Measurements from ENCODE around the gene EPDR1.
"Not testable (repeated sequence)": the region's sequence is repeated elsewhere in the genome, so short reads cannot be mapped to it uniquely, and the experiment has no call there.

Gene EPDR1

DNA sequence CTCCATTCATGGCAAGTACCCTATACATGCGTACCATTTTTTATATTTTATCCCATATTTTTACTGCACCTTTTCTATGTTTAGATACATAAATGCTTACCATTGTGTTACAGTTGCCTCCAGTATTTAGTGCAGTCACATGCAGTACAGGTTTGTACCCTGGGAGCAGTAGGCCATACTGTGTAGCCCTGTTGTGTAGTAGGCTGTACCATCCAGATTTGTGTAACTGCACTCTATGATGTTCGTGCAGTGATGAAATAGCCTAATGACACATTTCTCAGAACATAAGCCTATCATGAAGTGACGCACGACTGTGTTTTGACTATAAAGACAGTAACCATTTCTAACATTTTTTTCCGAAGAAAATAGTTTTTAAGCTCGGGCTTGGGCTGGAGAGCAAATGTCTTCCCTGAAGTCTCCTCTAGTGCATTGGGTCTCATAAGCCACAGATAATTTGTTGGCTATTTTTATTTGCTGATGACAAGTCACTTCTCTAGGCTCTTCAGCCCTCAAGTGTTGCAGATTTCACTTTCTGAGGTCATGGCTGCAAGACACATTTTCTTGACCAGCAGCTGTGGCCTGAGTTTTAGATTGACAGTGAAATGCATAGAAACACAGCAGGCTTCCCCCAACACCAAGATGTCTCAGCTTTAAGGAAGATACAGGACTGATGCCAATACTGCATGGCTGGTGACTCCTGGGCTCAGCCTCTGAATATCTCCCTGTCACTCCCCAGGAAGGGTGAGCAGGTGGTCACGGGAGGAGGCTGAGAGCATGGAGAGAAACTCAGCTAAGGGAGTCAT, 26.9 kb downstream of the EPDR1 start:
- H3K36me3 ChIP-seq (ENCODE audit: low read length) = no peaks in the 10 kb centered on the region
- no peaks in the 10 kb centered on the region for H3K27me3 ChIP-seq (ENCODE audit: low read length)
- no peak overlapping the region for H3K9ac ChIP-seq (ENCODE audit: low read length)
- no peak overlapping the region for H2AFZ ChIP-seq (ENCODE audit: low read depth, low read length, severe bottlenecking)
- no peaks in the 10 kb centered on the region for H4K20me1 ChIP-seq (ENCODE audit: low read depth, low read length)
- H3K4me2 ChIP-seq (ENCODE audit: low read depth, low read length, poor library complexity, severe bottlenecking) = no peak overlapping the region
- no peak overlapping the region for H3K4me3 ChIP-seq (ENCODE audit: insufficient read depth, low read length, poor library complexity, severe bottlenecking)
- no peak overlapping the region for H3K27ac ChIP-seq (ENCODE audit: low read depth, low read length)
- H3K9me3 ChIP-seq (ENCODE audit: insufficient read depth, low read length) = no peaks in the 10 kb centered on the region
- no peaks in the 10 kb centered on the region for H3F3A ChIP-seq (ENCODE audit: insufficient read depth)
- no peak for TF ChIP-seq EZH2phosphoT487 (conservative IDR thresholded peaks at IDR 0.05; ENCODE audit: low read length)
- TF ChIP-seq, protein P1, sequence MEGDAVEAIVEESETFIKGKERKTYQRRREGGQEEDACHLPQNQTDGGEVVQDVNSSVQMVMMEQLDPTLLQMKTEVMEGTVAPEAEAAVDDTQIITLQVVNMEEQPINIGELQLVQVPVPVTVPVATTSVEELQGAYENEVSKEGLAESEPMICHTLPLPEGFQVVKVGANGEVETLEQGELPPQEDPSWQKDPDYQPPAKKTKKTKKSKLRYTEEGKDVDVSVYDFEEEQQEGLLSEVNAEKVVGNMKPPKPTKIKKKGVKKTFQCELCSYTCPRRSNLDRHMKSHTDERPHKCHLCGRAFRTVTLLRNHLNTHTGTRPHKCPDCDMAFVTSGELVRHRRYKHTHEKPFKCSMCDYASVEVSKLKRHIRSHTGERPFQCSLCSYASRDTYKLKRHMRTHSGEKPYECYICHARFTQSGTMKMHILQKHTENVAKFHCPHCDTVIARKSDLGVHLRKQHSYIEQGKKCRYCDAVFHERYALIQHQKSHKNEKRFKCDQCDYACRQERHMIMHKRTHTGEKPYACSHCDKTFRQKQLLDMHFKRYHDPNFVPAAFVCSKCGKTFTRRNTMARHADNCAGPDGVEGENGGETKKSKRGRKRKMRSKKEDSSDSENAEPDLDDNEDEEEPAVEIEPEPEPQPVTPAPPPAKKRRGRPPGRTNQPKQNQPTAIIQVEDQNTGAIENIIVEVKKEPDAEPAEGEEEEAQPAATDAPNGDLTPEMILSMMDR (IDR thresholded peaks at IDR 0.05; ENCODE audit: insufficient read depth, low read length, poor library complexity, severe bottlenecking) = no peak
- 0 out of 2 replicates have a peak, but pooled peaks cover under 1% of the 10 kb centered on the region for H3K9me2 ChIP-seq (replicated peaks; ENCODE audit: insufficient read depth, low read length)
- no peaks in the 10 kb centered on the region for H3K79me2 ChIP-seq (ENCODE audit: insufficient read depth, low read length)

DNA sequence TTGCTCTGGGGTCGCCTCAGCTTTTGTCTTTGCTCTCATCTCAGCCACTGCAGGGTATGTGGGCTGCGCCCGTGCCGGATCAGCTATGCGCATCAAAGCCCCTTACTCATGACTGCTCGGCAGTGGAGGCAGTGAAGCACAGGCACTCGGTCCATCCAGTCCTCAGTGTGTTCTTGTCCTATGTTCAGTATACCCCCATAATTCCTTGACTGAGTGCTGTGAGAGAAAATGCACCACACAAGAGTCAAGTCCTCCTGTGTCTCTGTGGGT, 27.4 kb downstream of the EPDR1 start:
- Histone ChIP-seq H3K4me2 (ENCODE audit: low read depth, low read length, poor library complexity, severe bottlenecking) (no peak overlapping the region), H3F3A (ENCODE audit: insufficient read depth) (no peaks in the 10 kb centered on the region), H3K27me3 (ENCODE audit: low read length) (no peaks in the 10 kb centered on the region), H3K9me2 (replicated peaks; ENCODE audit: insufficient read depth, low read length) (no peaks in the 10 kb centered on the region), H4K20me1 (ENCODE audit: low read depth, low read length) (no peaks in the 10 kb centered on the region), H3K9ac (ENCODE audit: low read length) (no peak overlapping the region), H3K4me3 (ENCODE audit: insufficient read depth, low read length, poor library complexity, severe bottlenecking) (no peak overlapping the region), H2AFZ (ENCODE audit: low read depth, low read length, severe bottlenecking) (no peak overlapping the region), H3K27ac (ENCODE audit: low read depth, low read length) (no peak overlapping the region), H3K9me3 (ENCODE audit: insufficient read depth, low read length) (no peaks in the 10 kb centered on the region), H3K79me2 (ENCODE audit: insufficient read depth, low read length) (no peaks in the 10 kb centered on the region), H3K36me3 (ENCODE audit: low read length) (no peaks in the 10 kb centered on the region)
- TF ChIP-seq EZH2phosphoT487 (conservative IDR thresholded peaks at IDR 0.05; ENCODE audit: low read length) = no peak
- TF ChIP-seq, protein P1 (IDR thresholded peaks at IDR 0.05; ENCODE audit: insufficient read depth, low read length, poor library complexity, severe bottlenecking) = no peak

DNA sequence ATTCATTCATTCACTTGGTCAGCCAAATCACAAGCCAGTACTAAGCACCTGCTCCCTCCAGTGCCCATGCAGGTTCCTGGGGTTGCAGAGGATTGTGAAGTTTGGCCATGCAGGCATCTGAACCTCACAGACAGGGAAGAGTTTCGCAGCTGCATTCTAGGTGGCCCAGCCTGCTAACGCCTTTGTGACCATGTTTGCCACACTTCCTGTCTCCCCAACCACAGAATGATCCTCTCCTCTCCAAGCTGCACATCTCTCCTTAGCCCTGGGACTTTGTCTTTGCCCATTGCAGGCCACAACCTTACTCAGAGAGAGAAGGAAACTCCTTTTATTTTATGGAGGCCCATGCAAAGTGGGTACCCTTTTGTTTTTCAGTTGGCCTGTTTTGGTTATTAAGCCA, 31.8 kb downstream of the EPDR1 start:
- no peak overlapping the region for H3K4me2 ChIP-seq (ENCODE audit: low read depth, low read length, poor library complexity, severe bottlenecking)
- H3K27ac ChIP-seq (ENCODE audit: low read depth, low read length) = no peak overlapping the region
- no peaks in the 10 kb centered on the region for H3K79me2 ChIP-seq (ENCODE audit: insufficient read depth, low read length)

DNA sequence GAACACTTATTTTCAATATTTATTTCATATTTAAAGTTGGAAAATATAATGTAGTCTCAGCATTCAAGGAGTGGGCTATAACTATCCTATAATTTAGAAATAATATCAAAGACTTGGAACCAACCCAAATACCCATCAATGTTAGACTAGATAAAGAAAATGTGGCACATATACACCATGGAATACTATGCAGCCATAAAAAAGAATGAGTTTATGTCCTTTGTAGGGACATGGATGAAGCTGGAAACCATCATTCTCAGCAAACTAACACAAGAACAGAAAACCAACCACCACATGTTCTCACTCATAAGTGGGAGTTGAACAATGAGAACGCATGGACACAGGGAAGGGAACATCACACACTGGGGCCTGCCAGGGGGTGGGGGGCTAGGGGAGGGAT, 33.8 kb downstream of the EPDR1 start:
- H3K9ac ChIP-seq (ENCODE audit: low read length); H3K27me3 ChIP-seq (ENCODE audit: low read length); H3K27ac ChIP-seq (ENCODE audit: low read depth, low read length); H3K79me2 ChIP-seq (ENCODE audit: insufficient read depth, low read length); H3K4me3 ChIP-seq (ENCODE audit: insufficient read depth, low read length, poor library complexity, severe bottlenecking); H3F3A ChIP-seq (ENCODE audit: insufficient read depth); H3K36me3 ChIP-seq (ENCODE audit: low read length); H3K9me2 ChIP-seq (replicated peaks; ENCODE audit: insufficient read depth, low read length); H3K4me2 ChIP-seq (ENCODE audit: low read depth, low read length, poor library complexity, severe bottlenecking); H4K20me1 ChIP-seq (ENCODE audit: low read depth, low read length); H2AFZ ChIP-seq (ENCODE audit: low read depth, low read length, severe bottlenecking); H3K9me3 ChIP-seq (ENCODE audit: insufficient read depth, low read length): not testable (repeated sequence)

More for the DNA sequence above, 31.8 kb downstream of the EPDR1 start:
- no peak for TF ChIP-seq EZH2phosphoT487 (conservative IDR thresholded peaks at IDR 0.05; ENCODE audit: low read length)
- TF ChIP-seq, protein P1 (IDR thresholded peaks at IDR 0.05; ENCODE audit: insufficient read depth, low read length, poor library complexity, severe bottlenecking) = no peak
- H3K36me3 ChIP-seq (ENCODE audit: low read length) = no peaks in the 10 kb centered on the region
- H3K4me3 ChIP-seq (ENCODE audit: insufficient read depth, low read length, poor library complexity, severe bottlenecking) = no peak overlapping the region
- H3K27me3 ChIP-seq (ENCODE audit: low read length) = no peaks in the 10 kb centered on the region
- H3F3A ChIP-seq (ENCODE audit: insufficient read depth) = no peaks in the 10 kb centered on the region
- no peaks in the 10 kb centered on the region for H3K9me3 ChIP-seq (ENCODE audit: insufficient read depth, low read length)
- no peaks in the 10 kb centered on the region for H4K20me1 ChIP-seq (ENCODE audit: low read depth, low read length)
- H3K9me2 ChIP-seq (replicated peaks; ENCODE audit: insufficient read depth, low read length) = no peaks in the 10 kb centered on the region
- no peak overlapping the region for H3K9ac ChIP-seq (ENCODE audit: low read length)
- H2AFZ ChIP-seq (ENCODE audit: low read depth, low read length, severe bottlenecking) = no peak overlapping the region

Data from SU-DHL-6 (cell line).